ENCODE results near the gene NTM. TPM values are rescaled to one million over a fixed set of nuclear protein-coding genes. Genes with fewer than 3 reads are reported as not detected.

The NTM gene
- total RNA-seq, 1 experiment from 2014 or later = 16.4 TPM

- TF ChIP-seq ATF3 (CRISPR knock-in tag; conservative IDR thresholded peaks at IDR 0.05) = no peak
- no peak for TF ChIP-seq EMX1 (CRISPR knock-in tag; IDR thresholded peaks at IDR 0.05)
- no peak for TF ChIP-seq ELF4 (CRISPR knock-in tag; IDR thresholded peaks at IDR 0.05; ENCODE audit: low read depth)
- no peak for TF ChIP-seq CREM (CRISPR knock-in tag; IDR thresholded peaks at IDR 0.05)
- no peak for TF ChIP-seq GTF2I (CRISPR knock-in tag; conservative IDR thresholded peaks at IDR 0.05)
- no peak for TF ChIP-seq PRRX2 (CRISPR knock-in tag; IDR thresholded peaks at IDR 0.05)
- no peak for TF ChIP-seq SMAD4 (CRISPR knock-in tag; IDR thresholded peaks at IDR 0.05)
- TF ChIP-seq OVOL2 (CRISPR knock-in tag; IDR thresholded peaks at IDR 0.05; ENCODE audit: borderline replicate concordance) = no peak
- TF ChIP-seq, protein P1, sequence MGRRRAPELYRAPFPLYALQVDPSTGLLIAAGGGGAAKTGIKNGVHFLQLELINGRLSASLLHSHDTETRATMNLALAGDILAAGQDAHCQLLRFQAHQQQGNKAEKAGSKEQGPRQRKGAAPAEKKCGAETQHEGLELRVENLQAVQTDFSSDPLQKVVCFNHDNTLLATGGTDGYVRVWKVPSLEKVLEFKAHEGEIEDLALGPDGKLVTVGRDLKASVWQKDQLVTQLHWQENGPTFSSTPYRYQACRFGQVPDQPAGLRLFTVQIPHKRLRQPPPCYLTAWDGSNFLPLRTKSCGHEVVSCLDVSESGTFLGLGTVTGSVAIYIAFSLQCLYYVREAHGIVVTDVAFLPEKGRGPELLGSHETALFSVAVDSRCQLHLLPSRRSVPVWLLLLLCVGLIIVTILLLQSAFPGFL (CRISPR knock-in tag; IDR thresholded peaks at IDR 0.05; ENCODE audit: borderline replicate concordance) = no peak
- peak; percentile 51; the same call in 1 of the 2 replicates for TF ChIP-seq PRDM15 (CRISPR knock-in tag; IDR thresholded peaks at IDR 0.05)
- TF ChIP-seq ZBTB21 (CRISPR knock-in tag; IDR thresholded peaks at IDR 0.05; ENCODE audit: borderline replicate concordance) = no peak
- TF ChIP-seq NFYB (CRISPR knock-in tag; conservative IDR thresholded peaks at IDR 0.05; ENCODE audit: low read depth) = no peak
- no peak for TF ChIP-seq NFATC4 (CRISPR knock-in tag; IDR thresholded peaks at IDR 0.05)
- TF ChIP-seq GABPB1 (CRISPR knock-in tag; IDR thresholded peaks at IDR 0.05) = no peak
- TF ChIP-seq, protein P2, sequence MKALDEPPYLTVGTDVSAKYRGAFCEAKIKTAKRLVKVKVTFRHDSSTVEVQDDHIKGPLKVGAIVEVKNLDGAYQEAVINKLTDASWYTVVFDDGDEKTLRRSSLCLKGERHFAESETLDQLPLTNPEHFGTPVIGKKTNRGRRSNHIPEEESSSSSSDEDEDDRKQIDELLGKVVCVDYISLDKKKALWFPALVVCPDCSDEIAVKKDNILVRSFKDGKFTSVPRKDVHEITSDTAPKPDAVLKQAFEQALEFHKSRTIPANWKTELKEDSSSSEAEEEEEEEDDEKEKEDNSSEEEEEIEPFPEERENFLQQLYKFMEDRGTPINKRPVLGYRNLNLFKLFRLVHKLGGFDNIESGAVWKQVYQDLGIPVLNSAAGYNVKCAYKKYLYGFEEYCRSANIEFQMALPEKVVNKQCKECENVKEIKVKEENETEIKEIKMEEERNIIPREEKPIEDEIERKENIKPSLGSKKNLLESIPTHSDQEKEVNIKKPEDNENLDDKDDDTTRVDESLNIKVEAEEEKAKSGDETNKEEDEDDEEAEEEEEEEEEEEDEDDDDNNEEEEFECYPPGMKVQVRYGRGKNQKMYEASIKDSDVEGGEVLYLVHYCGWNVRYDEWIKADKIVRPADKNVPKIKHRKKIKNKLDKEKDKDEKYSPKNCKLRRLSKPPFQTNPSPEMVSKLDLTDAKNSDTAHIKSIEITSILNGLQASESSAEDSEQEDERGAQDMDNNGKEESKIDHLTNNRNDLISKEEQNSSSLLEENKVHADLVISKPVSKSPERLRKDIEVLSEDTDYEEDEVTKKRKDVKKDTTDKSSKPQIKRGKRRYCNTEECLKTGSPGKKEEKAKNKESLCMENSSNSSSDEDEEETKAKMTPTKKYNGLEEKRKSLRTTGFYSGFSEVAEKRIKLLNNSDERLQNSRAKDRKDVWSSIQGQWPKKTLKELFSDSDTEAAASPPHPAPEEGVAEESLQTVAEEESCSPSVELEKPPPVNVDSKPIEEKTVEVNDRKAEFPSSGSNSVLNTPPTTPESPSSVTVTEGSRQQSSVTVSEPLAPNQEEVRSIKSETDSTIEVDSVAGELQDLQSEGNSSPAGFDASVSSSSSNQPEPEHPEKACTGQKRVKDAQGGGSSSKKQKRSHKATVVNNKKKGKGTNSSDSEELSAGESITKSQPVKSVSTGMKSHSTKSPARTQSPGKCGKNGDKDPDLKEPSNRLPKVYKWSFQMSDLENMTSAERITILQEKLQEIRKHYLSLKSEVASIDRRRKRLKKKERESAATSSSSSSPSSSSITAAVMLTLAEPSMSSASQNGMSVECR (CRISPR knock-in tag; IDR thresholded peaks at IDR 0.05; ENCODE audit: borderline replicate concordance) = no peak
- TF ChIP-seq, protein P3, sequence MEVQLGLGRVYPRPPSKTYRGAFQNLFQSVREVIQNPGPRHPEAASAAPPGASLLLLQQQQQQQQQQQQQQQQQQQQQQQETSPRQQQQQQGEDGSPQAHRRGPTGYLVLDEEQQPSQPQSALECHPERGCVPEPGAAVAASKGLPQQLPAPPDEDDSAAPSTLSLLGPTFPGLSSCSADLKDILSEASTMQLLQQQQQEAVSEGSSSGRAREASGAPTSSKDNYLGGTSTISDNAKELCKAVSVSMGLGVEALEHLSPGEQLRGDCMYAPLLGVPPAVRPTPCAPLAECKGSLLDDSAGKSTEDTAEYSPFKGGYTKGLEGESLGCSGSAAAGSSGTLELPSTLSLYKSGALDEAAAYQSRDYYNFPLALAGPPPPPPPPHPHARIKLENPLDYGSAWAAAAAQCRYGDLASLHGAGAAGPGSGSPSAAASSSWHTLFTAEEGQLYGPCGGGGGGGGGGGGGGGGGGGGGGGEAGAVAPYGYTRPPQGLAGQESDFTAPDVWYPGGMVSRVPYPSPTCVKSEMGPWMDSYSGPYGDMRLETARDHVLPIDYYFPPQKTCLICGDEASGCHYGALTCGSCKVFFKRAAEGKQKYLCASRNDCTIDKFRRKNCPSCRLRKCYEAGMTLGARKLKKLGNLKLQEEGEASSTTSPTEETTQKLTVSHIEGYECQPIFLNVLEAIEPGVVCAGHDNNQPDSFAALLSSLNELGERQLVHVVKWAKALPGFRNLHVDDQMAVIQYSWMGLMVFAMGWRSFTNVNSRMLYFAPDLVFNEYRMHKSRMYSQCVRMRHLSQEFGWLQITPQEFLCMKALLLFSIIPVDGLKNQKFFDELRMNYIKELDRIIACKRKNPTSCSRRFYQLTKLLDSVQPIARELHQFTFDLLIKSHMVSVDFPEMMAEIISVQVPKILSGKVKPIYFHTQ (CRISPR knock-in tag; IDR thresholded peaks at IDR 0.05) = no peak
- TF ChIP-seq MYBL2 (CRISPR knock-in tag; IDR thresholded peaks at IDR 0.05) = no peak
These were observed 540.3 kb downstream of the NTM start (continued) for GRCh38 chr11:131910523-131911387.
